Uterus (tissue), 2 donors: ENCODE results near the gene WSB1.

Experiments used
- POLR2A ChIP-seq, 2 donors: fragments of 450-650 bp; IDR thresholded peaks; one replicate each; pipeline ENCODE4 v1.6.1; 2016; ENCODE audit warnings: antibody characterized with exemption in 2 of 2, mild to moderate bottlenecking in 1 of 2, moderate library complexity in 1 of 2
- TF ChIP-seq, protein P1 (sequence below), 4 experiments: fragments of 200-600 bp in 2 of 4; fragments of 450-650 bp in 2 of 4; sonication (generic) in 2 of 4; IDR thresholded peaks; one replicate each; pipeline ENCODE4 v1.5.1; 2016 to 2019; ENCODE audit warnings: antibody characterized with exemption in 4 of 4, mild to moderate bottlenecking in 2 of 4, moderate library complexity in 1 of 4

DNA sequence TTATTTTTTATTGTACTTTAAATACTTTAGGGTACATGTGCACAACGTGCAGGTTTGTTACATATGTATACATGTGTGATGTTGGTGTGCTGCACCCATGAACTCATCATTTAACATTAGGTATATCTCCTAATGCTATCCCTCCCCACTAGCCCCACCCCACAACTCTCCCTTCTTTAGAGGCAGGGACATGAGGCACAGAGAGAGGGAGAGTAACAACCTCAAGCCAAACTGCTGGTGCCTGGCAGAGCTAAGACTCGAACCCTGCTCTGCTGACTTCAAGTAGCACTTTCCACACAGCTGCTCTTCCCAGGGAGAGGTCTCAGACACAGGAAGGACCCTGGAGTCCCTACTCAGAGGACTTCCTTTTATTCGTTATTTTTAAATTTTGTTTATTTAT is 69.4 kb downstream of the WSB1 start:
- TF ChIP-seq, protein P1, sequence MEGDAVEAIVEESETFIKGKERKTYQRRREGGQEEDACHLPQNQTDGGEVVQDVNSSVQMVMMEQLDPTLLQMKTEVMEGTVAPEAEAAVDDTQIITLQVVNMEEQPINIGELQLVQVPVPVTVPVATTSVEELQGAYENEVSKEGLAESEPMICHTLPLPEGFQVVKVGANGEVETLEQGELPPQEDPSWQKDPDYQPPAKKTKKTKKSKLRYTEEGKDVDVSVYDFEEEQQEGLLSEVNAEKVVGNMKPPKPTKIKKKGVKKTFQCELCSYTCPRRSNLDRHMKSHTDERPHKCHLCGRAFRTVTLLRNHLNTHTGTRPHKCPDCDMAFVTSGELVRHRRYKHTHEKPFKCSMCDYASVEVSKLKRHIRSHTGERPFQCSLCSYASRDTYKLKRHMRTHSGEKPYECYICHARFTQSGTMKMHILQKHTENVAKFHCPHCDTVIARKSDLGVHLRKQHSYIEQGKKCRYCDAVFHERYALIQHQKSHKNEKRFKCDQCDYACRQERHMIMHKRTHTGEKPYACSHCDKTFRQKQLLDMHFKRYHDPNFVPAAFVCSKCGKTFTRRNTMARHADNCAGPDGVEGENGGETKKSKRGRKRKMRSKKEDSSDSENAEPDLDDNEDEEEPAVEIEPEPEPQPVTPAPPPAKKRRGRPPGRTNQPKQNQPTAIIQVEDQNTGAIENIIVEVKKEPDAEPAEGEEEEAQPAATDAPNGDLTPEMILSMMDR (IDR thresholded peaks at IDR 0.05), result no peak
- no peak for TF ChIP-seq POLR2A (IDR thresholded peaks at IDR 0.05)
